Esophagus muscularis mucosa (tissue), 3 donors: ENCODE data around the gene GRIK1.

Experiments
- POLR2A ChIP-seq: fragments of 450-650 bp; IDR thresholded peaks from one replicate; pipeline ENCODE4 v1.6.1; 2017; ENCODE audit warnings: antibody characterized with exemption, moderate library complexity, mild to moderate bottlenecking, low read depth
- TF ChIP-seq, protein P1 (sequence below), 3 experiments: fragments of 200-600 bp in 2 of 3; fragments of 450-650 bp in 1 of 3; sonication (generic) in 2 of 3; IDR thresholded peaks; one replicate each; pipeline ENCODE4 v1.5.1; 2017 to 2019; ENCODE audit warnings: antibody characterized with exemption in 3 of 3, mild to moderate bottlenecking in 2 of 3, moderate library complexity in 1 of 3

DNA sequence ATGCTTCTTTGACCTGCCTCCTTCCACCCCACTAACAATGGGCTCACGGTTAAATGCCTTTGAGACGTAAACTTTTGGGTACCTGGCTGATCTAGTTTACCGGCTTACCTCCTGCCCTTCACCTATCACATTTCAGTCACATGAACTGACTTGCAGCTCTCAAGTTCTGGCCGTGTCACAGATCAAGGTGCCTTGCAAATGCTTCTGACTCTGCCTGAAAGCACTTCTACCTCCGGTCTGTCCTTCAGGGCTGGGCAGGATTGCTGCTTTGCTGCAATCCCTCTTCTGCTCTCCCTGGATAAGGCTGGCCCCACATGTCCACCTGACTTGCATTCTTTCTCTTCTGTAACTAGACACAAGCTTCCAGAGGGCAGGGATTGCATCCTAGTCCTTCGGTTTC is 69.0 kb downstream of the GRIK1 start:
- TF ChIP-seq, protein P1, sequence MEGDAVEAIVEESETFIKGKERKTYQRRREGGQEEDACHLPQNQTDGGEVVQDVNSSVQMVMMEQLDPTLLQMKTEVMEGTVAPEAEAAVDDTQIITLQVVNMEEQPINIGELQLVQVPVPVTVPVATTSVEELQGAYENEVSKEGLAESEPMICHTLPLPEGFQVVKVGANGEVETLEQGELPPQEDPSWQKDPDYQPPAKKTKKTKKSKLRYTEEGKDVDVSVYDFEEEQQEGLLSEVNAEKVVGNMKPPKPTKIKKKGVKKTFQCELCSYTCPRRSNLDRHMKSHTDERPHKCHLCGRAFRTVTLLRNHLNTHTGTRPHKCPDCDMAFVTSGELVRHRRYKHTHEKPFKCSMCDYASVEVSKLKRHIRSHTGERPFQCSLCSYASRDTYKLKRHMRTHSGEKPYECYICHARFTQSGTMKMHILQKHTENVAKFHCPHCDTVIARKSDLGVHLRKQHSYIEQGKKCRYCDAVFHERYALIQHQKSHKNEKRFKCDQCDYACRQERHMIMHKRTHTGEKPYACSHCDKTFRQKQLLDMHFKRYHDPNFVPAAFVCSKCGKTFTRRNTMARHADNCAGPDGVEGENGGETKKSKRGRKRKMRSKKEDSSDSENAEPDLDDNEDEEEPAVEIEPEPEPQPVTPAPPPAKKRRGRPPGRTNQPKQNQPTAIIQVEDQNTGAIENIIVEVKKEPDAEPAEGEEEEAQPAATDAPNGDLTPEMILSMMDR (IDR thresholded peaks at IDR 0.05) = no peak
- TF ChIP-seq POLR2A = no peak
